OCI-LY1 (cell line): Measurements from ENCODE around the gene ATXN1.
A peak's percentile ranks its signal among the peaks of the same experiment; 100 is the strongest.

ENCODE experiments used
- EZH2 ChIP-seq: fragments of 200-600 bp; sonication (generic), shearing (Covaris generic); IDR thresholded peaks from 2 replicates; pipeline ENCODE4 v1.8.0; 2017; ENCODE audit warnings: borderline replicate concordance, mixed run types, mild to moderate bottlenecking, antibody characterized with exemption, low read length, moderate library complexity, mixed read lengths
- TF ChIP-seq, protein P1 (sequence below): fragments of 200-600 bp; sonication (generic), shearing (Covaris generic); IDR thresholded peaks from 2 replicates; pipeline ENCODE4 v1.5.1; 2017; ENCODE audit warnings: mild to moderate bottlenecking, antibody characterized with exemption, low read length, moderate library complexity, mixed read lengths

DNA sequence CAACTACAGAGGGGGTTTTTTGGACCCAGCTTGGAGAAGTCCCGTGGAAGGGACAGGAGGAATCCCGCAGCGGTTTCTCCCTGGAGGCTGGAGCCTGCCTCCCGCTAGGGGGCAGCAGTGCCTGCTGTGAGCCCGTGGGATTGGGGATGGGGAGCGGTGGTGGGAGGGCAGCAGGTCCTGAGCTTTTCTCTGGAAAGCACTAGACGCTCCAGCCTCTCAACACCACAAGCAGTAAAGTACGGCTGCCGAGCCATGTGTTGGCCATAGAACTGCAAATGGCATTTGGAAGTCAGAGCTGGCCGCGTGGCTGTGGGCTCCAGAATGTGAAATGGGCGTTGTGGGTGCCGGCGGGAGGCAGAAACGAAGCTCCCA is 475.1 kb downstream of the ATXN1 start:
- TF ChIP-seq EZH2: no peak
- TF ChIP-seq, protein P1, sequence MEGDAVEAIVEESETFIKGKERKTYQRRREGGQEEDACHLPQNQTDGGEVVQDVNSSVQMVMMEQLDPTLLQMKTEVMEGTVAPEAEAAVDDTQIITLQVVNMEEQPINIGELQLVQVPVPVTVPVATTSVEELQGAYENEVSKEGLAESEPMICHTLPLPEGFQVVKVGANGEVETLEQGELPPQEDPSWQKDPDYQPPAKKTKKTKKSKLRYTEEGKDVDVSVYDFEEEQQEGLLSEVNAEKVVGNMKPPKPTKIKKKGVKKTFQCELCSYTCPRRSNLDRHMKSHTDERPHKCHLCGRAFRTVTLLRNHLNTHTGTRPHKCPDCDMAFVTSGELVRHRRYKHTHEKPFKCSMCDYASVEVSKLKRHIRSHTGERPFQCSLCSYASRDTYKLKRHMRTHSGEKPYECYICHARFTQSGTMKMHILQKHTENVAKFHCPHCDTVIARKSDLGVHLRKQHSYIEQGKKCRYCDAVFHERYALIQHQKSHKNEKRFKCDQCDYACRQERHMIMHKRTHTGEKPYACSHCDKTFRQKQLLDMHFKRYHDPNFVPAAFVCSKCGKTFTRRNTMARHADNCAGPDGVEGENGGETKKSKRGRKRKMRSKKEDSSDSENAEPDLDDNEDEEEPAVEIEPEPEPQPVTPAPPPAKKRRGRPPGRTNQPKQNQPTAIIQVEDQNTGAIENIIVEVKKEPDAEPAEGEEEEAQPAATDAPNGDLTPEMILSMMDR: peak; percentile 86
